GM12892 (cell line): Measurements from ENCODE around the gene LRRTM4.
"Not testable (repeated sequence)": the region's sequence is repeated elsewhere in the genome, so short reads cannot be mapped to it uniquely, and the experiment has no call there.

Experiments used
- POLR2A ChIP-seq: IDR thresholded peaks from 2 replicates; pipeline ENCODE4 v1.6.1; 2011; ENCODE audit warnings: low read depth, low read length, control low read depth
- POLR2AphosphoS5 ChIP-seq: IDR thresholded peaks from 2 replicates; pipeline ENCODE4 v1.6.1; 2011; ENCODE audit warnings: low read depth, low read length, control low read depth
- TAF1 ChIP-seq: IDR thresholded peaks from 2 replicates; pipeline ENCODE4 v1.6.1; 2011; ENCODE audit warnings: low read depth, mild to moderate bottlenecking, control low read depth, low read length, borderline replicate concordance

DNA sequence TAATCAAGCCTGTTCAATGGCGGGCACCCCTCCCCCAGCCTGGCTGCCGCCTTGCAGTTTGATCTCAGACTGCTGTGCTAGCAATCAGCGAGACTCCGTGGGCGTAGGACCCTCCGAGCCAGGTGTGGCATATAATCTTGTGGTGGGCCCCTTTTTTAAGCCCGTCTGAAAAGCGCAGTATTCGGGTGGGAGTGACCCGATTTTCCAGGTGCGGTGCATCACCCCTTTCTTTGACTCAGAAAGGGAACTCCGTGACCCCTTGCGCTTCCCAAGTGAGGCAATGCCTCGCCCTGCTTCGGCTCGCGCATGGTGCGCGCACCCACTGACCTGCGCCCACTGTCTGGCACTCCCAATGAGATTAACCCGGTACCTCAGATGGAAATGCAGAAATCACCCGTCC lies 740.9 kb downstream of the LRRTM4 start:
- TF ChIP-seq POLR2A, POLR2AphosphoS5, TAF1: not testable (repeated sequence)
